Prostate gland (tissue), 2 donors: ENCODE measurements around the gene TRH.
"Not testable (repeated sequence)": the region's sequence is repeated elsewhere in the genome, so short reads cannot be mapped to it uniquely, and the experiment has no call there.

Experiments
- POLR2A ChIP-seq: fragments of 450-650 bp; IDR thresholded peaks from one replicate; pipeline ENCODE4 v1.6.1; 2016; ENCODE audit warnings: antibody characterized with exemption, mild to moderate bottlenecking
- TF ChIP-seq, protein P1 (sequence below), 4 experiments: fragments of 200-600 bp in 2 of 4; fragments of 450-650 bp in 2 of 4; sonication (generic) in 2 of 4; IDR thresholded peaks; 1 replicate in 3 of 4; 2 replicates in 1 of 4; pipeline ENCODE4 v1.5.1; 2016 to 2019; ENCODE audit warnings: antibody characterized with exemption in 4 of 4, mild to moderate bottlenecking in 2 of 4, moderate library complexity in 2 of 4

DNA sequence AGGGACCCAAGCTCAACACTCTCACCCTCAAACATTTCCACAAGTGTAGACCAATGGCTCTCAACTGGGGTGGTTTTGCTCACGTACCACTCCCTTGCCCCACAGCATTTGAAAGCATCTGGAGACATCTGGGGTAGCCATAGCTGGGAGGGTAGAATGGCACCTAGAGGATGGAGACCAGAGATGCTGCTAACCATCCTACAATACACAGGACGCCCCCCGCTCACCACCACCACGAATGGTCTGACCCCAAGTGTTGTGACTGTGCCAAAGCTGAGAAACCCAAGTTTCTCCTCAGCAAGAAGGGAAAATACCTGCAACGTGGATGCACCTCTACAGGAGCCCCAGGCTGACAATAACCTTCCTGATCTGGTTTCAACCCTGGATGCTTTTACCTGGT, 24.7 kb downstream of the TRH start:
- TF ChIP-seq, protein P1, sequence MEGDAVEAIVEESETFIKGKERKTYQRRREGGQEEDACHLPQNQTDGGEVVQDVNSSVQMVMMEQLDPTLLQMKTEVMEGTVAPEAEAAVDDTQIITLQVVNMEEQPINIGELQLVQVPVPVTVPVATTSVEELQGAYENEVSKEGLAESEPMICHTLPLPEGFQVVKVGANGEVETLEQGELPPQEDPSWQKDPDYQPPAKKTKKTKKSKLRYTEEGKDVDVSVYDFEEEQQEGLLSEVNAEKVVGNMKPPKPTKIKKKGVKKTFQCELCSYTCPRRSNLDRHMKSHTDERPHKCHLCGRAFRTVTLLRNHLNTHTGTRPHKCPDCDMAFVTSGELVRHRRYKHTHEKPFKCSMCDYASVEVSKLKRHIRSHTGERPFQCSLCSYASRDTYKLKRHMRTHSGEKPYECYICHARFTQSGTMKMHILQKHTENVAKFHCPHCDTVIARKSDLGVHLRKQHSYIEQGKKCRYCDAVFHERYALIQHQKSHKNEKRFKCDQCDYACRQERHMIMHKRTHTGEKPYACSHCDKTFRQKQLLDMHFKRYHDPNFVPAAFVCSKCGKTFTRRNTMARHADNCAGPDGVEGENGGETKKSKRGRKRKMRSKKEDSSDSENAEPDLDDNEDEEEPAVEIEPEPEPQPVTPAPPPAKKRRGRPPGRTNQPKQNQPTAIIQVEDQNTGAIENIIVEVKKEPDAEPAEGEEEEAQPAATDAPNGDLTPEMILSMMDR (IDR thresholded peaks at IDR 0.05): not testable (repeated sequence)
- TF ChIP-seq POLR2A: not testable (repeated sequence)
